GM18858 (cell line): ENCODE data around the gene MAP4K4.
"Not testable (repeated sequence)": the region's sequence is repeated elsewhere in the genome, so short reads cannot be mapped to it uniquely, and the experiment has no call there.

Experiments used
- ATAC-seq: cut with Tn5 transposase; IDR thresholded peaks from one replicate; pipeline ENCODE4 v1.9.1; 2021; ENCODE audit not compliant: unreplicated experiment

Gene MAP4K4

GRCh38 chr2:101763496-101764333, 66.2 kb downstream of the MAP4K4 start:
- no peak for ATAC-seq

- no peak for ATAC-seq
Measured at GRCh38 chr2:101766337-101766736, 68.8 kb downstream of the MAP4K4 start.

GRCh38 chr2:101766871-101767739, 69.6 kb downstream of the MAP4K4 start:
- ATAC-seq, result no peak

GRCh38 chr2:101768556-101769220, 71.2 kb downstream of the MAP4K4 start:
- no peak for ATAC-seq

GRCh38 chr2:101769726-101770125, 72.2 kb downstream of the MAP4K4 start:
- not testable (repeated sequence) for ATAC-seq

GRCh38 chr2:101770726-101771125, 73.2 kb downstream of the MAP4K4 start:
- peak; percentile 73 for ATAC-seq

- no peak for ATAC-seq
Measured at GRCh38 chr2:101771227-101771902, 73.9 kb downstream of the MAP4K4 start.

GRCh38 chr2:101771910-101772321, 74.4 kb downstream of the MAP4K4 start:
- no peak for ATAC-seq

- ATAC-seq, result no peak
Measured at GRCh38 chr2:101773137-101773536, 75.6 kb downstream of the MAP4K4 start.

- ATAC-seq, result not testable (repeated sequence)
Measured at GRCh38 chr2:101773961-101774360, 76.5 kb downstream of the MAP4K4 start.

- ATAC-seq, result no peak
Measured at GRCh38 chr2:101775092-101775491, 77.6 kb downstream of the MAP4K4 start.

- no peak for ATAC-seq
Measured at GRCh38 chr2:101775636-101776035, 78.1 kb downstream of the MAP4K4 start.

- no peak for ATAC-seq
Measured at GRCh38 chr2:101776172-101777043, 78.9 kb downstream of the MAP4K4 start.

- no peak for ATAC-seq
Measured at GRCh38 chr2:101777337-101777736, 79.8 kb downstream of the MAP4K4 start.

GRCh38 chr2:101778102-101778501, 80.6 kb downstream of the MAP4K4 start:
- no peak for ATAC-seq

GRCh38 chr2:101779190-101779589, 81.7 kb downstream of the MAP4K4 start:
- no peak for ATAC-seq

- no peak for ATAC-seq
Measured at GRCh38 chr2:101779656-101780055, 82.1 kb downstream of the MAP4K4 start.

GRCh38 chr2:101781326-101781725, 83.8 kb downstream of the MAP4K4 start:
- ATAC-seq, result no peak

GRCh38 chr2:101781791-101782426, 84.4 kb downstream of the MAP4K4 start:
- no peak for ATAC-seq
